CD4-positive, alpha-beta T cell treated with Interleukin-4 for 4 hours (primary cell): ENCODE measurements around the gene ARHGAP12.
"Not testable (repeated sequence)": the region's sequence is repeated elsewhere in the genome, so short reads cannot be mapped to it uniquely, and the experiment has no call there.

ENCODE experiments used
- DNase-seq: peaks from one replicate; pipeline ENCODE4 v3.0.0-alpha.2; 2020

Gene ARHGAP12, protein sequence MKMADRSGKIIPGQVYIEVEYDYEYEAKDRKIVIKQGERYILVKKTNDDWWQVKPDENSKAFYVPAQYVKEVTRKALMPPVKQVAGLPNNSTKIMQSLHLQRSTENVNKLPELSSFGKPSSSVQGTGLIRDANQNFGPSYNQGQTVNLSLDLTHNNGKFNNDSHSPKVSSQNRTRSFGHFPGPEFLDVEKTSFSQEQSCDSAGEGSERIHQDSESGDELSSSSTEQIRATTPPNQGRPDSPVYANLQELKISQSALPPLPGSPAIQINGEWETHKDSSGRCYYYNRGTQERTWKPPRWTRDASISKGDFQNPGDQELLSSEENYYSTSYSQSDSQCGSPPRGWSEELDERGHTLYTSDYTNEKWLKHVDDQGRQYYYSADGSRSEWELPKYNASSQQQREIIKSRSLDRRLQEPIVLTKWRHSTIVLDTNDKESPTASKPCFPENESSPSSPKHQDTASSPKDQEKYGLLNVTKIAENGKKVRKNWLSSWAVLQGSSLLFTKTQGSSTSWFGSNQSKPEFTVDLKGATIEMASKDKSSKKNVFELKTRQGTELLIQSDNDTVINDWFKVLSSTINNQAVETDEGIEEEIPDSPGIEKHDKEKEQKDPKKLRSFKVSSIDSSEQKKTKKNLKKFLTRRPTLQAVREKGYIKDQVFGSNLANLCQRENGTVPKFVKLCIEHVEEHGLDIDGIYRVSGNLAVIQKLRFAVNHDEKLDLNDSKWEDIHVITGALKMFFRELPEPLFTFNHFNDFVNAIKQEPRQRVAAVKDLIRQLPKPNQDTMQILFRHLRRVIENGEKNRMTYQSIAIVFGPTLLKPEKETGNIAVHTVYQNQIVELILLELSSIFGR

DNA sequence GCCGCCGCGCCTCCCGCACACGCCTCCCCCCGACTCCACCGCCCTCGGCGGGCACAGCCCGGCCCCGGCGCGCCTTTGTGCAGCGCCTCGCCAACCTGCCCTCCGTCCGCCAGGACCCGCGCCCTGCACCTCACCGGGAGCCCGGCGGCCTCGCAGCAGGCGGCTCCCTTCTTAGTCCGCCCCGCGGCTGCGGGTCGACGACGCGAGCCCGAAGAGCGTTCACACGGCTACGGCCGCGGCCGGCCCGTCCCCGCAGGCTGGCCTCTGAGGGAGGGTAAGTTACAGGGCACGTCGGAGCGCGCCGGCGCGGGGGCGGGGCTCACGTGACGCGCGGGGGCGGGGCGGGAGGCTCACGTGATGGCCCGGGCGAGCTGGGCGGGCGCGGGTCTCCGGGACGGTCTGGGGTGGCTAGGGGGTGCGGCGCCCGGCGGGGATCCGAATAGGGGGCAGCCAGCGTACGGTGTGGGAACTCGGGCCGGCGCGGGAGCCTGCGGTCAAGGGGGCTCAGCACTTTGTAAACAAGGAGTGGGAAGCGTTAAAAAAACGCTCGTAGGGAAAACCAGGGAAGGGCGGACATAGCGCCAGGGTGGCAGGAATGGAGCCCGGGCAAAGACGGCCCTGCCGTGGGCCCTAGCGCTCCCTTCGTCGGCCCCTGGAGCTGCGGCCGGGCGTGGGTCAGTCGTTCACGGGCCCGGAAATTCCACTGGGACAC is at the start of gene ARHGAP12:
TSS of gene ARHGAP12 (minus strand) at position 283 of the 712 bp plus-strand sequence. CDS start 19,976 bp downstream, outside the sequence.
- DNase-seq, result peak; percentile 73

- no peak for DNase-seq
These were observed 49.5 kb upstream of the ARHGAP12 start for GRCh38 chr10:31978156-31978483.

- DNase-seq, result no peak
These were observed 49.0 kb upstream of the ARHGAP12 start for GRCh38 chr10:31977440-31978155.

GRCh38 chr10:31975157-31975765 is 46.6 kb upstream of the ARHGAP12 start:
- no peak for DNase-seq

GRCh38 chr10:31974434-31975124 is 45.9 kb upstream of the ARHGAP12 start:
- DNase-seq, result no peak

DNA sequence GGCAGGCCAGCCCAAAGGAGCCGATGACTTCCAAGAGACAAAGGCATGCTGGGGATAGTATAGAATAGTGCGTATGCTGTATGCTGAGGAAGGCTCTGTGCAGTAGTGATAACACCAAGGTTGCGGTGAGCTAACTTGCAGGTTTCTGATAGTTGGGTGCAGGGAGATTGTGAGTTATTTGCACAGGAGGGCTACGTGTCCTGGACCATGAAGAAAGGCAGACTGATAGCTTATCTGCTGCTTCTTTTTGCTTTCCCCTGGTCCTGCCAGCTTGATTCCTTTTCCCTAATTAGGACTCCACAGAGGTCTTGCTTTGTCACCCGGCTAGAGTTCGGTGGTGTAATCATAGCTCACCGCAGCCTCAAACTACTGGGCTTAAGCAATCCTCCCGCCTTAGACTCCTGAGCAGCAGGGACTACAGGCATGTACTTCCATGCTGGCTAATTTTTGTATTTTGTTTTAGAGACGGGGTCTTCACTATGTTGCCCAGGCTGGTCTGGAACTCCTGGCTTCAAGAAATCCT is 43.9 kb upstream of the ARHGAP12 start:
- DNase-seq, result no peak

- DNase-seq, result not testable (repeated sequence)
These were observed 41.2 kb upstream of the ARHGAP12 start for GRCh38 chr10:31969847-31970246.

GRCh38 chr10:31963589-31963980 is 35.0 kb upstream of the ARHGAP12 start:
- DNase-seq, result no peak

DNA sequence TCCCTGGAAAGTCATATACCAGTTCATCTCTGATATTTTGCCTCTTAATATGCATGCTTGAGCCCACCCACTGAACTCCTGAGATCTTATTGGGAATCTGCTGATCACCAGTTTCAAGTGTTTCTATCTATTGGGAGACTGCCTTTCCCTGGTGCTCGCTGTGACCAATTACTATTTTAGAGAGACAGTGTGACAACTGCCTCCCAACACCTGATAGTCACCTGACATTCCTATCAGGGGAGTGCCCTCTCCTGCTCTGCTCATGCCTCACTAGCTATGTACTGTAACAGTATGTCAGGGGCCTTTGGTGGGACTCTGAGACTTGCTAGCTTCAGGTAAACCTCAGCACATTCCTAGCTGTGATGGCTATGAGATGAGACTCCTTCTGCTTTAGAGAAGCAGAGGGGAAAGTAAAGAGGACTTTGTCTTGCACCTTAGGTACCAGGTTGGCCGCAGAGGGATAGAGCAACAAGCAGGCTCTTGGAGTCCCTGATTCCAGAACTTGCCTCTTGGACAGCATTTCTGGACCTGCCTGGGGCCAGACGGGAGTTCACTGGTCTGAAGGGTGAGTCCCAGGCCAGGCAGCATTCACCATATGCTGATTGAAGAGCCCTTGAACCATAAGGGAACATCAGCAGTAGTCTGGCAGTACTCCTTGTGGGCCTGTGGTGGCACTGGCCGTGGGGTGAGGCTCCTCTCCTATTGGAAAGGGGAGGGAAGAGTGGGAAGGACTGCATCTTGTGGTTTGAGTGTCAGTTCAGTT is 34.4 kb upstream of the ARHGAP12 start:
- DNase-seq, result no peak

- DNase-seq, result no peak
These were observed 32.8 kb upstream of the ARHGAP12 start for GRCh38 chr10:31961277-31962074.

- no peak for DNase-seq
These were observed 31.0 kb upstream of the ARHGAP12 start for GRCh38 chr10:31959461-31960173.

- DNase-seq, result no peak
These were observed 30.2 kb upstream of the ARHGAP12 start for GRCh38 chr10:31958856-31959255.

DNA sequence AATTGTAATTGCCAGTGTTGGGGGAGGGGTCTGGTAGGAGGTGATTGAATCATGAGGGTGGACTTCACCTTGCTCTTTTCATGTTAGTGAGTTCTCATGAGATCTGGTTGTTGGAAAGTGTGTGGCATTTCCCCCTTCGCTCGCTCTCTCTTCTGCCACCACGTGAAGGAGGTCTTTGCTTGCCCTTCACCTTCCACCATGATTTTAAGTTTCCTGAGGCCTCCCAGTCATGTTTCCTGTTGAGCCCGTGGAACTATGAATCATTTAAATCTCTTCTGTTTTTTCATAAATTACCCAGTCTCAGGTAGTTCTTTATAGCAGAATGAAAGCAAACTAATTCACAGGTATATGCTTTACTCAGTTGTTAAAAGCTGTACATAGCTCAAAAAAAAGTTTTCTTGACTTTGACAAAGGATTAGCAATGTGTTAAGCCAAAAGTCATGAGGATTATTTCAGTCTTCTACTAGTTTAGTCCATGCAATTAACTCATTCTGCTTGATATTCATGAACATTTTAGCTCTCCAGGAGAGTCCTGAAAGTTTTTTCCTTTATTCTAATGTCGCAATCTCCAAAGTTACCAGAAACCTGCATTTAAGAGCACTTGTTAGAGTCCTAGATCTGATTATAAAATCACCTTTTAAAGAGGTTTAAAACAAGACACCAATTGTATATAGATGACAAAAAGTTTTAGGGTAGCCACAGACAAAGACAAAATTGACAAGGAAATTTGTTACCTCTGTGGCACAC is 27.7 kb upstream of the ARHGAP12 start:
- no peak for DNase-seq

DNA sequence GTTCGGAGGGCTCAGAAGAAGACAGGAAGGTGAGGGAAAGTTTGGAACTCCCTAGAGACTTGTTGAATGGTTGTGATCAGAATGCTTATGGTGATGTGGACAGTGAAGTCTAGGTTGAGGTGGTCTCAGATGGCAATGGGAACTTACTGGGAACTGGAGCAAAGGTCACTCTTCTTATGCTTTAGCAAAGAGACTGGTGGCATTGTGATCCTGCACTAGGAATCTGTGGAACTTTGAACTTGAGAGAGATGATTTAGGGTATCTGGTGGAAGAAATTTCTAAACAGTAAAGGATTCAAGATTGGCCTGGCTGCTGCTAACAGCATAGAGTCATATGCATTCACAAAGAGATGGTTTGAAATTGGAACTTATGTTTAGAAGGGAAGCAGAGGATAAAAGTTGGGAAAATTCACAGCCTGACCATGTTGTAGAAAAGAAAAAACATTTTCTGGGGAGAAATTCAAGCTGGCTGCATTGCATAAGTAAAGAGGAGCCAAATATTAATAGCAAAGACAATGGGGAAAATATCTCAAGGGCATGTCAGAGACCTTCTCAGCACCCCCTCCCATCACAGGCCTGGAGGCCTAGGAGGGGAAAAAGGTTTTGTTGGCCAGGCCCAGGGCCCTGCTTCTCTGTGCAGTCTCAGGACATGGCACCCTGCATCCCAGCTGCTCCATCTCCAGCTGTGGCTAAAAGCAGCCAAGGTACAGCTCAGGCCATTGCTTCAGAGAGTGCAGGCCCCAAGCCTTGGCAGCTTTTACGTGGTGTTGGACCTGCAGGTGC is 26.0 kb upstream of the ARHGAP12 start:
- DNase-seq, result no peak

GRCh38 chr10:31953480-31953879 is 24.8 kb upstream of the ARHGAP12 start:
- no peak for DNase-seq

DNA sequence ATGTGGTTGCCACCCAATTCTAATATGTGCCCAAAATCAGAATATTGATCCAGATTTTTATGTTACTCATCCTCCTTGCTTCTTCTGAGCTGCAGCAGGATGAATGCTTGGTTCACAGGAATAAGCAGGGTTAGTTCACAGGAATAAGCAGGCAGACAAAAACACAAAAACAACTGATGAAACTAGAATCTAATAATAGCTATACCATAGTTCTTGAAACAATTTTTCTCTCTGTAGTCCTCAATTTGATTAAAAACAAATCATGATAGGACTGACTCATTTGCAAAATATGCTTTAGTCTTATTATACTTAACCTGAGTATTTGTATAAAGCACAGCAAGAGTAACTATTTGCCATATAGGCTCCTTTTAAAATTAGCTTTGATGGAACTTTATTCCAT is 24.4 kb upstream of the ARHGAP12 start:
- no peak for DNase-seq

GRCh38 chr10:31952066-31952465 is 23.4 kb upstream of the ARHGAP12 start:
- no peak for DNase-seq
